Measurements from ENCODE around the gene CLMP. TPM values are rescaled to one million over a fixed set of nuclear protein-coding genes. Genes with fewer than 3 reads are reported as not detected.

The CLMP gene
- total RNA-seq, 1 donor from 2014 or later, result 34.5 TPM

- no peak for DNase-seq (ENCODE audit: low read depth)
- TF ChIP-seq, protein P1, sequence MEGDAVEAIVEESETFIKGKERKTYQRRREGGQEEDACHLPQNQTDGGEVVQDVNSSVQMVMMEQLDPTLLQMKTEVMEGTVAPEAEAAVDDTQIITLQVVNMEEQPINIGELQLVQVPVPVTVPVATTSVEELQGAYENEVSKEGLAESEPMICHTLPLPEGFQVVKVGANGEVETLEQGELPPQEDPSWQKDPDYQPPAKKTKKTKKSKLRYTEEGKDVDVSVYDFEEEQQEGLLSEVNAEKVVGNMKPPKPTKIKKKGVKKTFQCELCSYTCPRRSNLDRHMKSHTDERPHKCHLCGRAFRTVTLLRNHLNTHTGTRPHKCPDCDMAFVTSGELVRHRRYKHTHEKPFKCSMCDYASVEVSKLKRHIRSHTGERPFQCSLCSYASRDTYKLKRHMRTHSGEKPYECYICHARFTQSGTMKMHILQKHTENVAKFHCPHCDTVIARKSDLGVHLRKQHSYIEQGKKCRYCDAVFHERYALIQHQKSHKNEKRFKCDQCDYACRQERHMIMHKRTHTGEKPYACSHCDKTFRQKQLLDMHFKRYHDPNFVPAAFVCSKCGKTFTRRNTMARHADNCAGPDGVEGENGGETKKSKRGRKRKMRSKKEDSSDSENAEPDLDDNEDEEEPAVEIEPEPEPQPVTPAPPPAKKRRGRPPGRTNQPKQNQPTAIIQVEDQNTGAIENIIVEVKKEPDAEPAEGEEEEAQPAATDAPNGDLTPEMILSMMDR (IDR thresholded peaks at IDR 0.05; ENCODE audit: insufficient read depth, low read length, severe bottlenecking), result no peak
Observed at GRCh38 chr11:123168955-123169484, 26.0 kb downstream of the CLMP start.

GRCh38 chr11:123168241-123168640 lies 26.8 kb downstream of the CLMP start:
- TF ChIP-seq, protein P1 (IDR thresholded peaks at IDR 0.05; ENCODE audit: insufficient read depth, low read length, severe bottlenecking), result no peak
- Histone ChIP-seq H3K27me3 (ENCODE audit: control insufficient read depth, insufficient read depth, low read length) (no peaks in the 10 kb centered on the region), H3K4me3 (ENCODE audit: low read depth, low read length) (no peak overlapping the region), H3K36me3 (ENCODE audit: control insufficient read depth, insufficient read depth, low read length) (peaks cover 2% of the 10 kb centered on the region)
- FAIRE-seq, result no peak
- no peak for DNase-seq (ENCODE audit: low read depth)

More at GRCh38 chr11:123168955-123169484, 26.0 kb downstream of the CLMP start:
- Histone ChIP-seq H3K27me3 (ENCODE audit: control insufficient read depth, insufficient read depth, low read length) (no peaks in the 10 kb centered on the region), H3K4me3 (ENCODE audit: low read depth, low read length) (no peak overlapping the region), H3K36me3 (ENCODE audit: control insufficient read depth, insufficient read depth, low read length) (peaks cover 2% of the 10 kb centered on the region)
- no peak for FAIRE-seq

GRCh38 chr11:123166071-123166559 lies 28.9 kb downstream of the CLMP start:
- DNase-seq (ENCODE audit: low read depth), result peak; percentile 61
- H3K27me3 ChIP-seq (ENCODE audit: control insufficient read depth, insufficient read depth, low read length), result no peaks in the 10 kb centered on the region
- H3K36me3 ChIP-seq (ENCODE audit: control insufficient read depth, insufficient read depth, low read length), result peaks cover 2% of the 10 kb centered on the region
- no peak for FAIRE-seq
- TF ChIP-seq, protein P1 (IDR thresholded peaks at IDR 0.05; ENCODE audit: insufficient read depth, low read length, severe bottlenecking), result peak; percentile 77
- H3K4me3 ChIP-seq (ENCODE audit: low read depth, low read length), result no peak overlapping the region

DNA sequence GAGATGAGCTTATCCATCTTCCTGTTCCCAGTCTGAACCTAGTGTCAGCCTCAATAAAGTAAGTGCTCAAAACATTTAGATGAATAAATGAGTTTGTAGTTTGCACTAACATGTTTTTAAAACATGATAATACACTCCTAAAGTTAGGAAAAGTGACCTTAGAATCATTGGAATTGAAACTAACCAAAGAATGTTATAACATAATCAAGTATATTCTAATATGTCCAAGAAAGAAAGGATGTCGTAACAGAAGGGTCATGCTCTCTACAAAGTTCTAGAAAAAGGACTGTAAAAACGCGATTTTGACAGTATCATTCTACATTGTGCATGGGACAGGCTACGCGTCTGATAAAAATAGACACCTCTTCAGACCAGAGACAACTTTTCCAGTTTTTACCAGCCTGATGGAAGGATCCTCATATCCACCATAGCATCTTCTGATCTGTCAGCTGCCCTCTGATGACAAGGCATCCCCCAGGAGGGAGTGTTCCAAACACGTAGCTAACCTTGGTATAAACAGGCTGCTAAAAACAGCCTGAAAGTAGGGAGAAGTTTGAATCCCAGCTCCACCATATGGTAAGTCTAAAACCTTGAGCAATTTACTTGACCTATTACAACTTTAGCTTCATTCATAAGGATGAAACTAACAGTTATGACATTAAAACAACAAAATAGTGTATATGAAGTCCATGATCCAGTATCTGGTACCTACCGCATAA lies 30.2 kb downstream of the CLMP start:
- Histone ChIP-seq H3K4me3 (ENCODE audit: low read depth, low read length) (no peak overlapping the region), H3K27me3 (ENCODE audit: control insufficient read depth, insufficient read depth, low read length) (no peaks in the 10 kb centered on the region), H3K36me3 (ENCODE audit: control insufficient read depth, insufficient read depth, low read length) (no peaks in the 10 kb centered on the region)
- TF ChIP-seq, protein P1 (IDR thresholded peaks at IDR 0.05; ENCODE audit: insufficient read depth, low read length, severe bottlenecking), result no peak
- FAIRE-seq (no peak), DNase-seq (ENCODE audit: low read depth) (no peak)

GRCh38 chr11:123163621-123164020 lies 31.4 kb downstream of the CLMP start:
- TF ChIP-seq, protein P1 (IDR thresholded peaks at IDR 0.05; ENCODE audit: insufficient read depth, low read length, severe bottlenecking), result peak; percentile 4
- Histone ChIP-seq H3K36me3 (ENCODE audit: control insufficient read depth, insufficient read depth, low read length) (no peaks in the 10 kb centered on the region), H3K4me3 (ENCODE audit: low read depth, low read length) (no peak overlapping the region), H3K27me3 (ENCODE audit: control insufficient read depth, insufficient read depth, low read length) (no peaks in the 10 kb centered on the region)
- no peak for FAIRE-seq
- no peak for DNase-seq (ENCODE audit: low read depth)
